ENCODE measurements around the gene PDE10A. TPM values are rescaled to one million over a fixed set of nuclear protein-coding genes. Genes with fewer than 3 reads are reported as not detected.

The PDE10A gene
- total RNA-seq, 2 experiments from 2014 or later: not detected

GRCh38 chr6:165298875-165299274, 364.2 kb downstream of the PDE10A start:
- Mint-ChIP-seq H3K4me3 (no peak overlapping the region), H3K36me3 (no peaks in the 10 kb centered on the region), H3K27ac (no peak overlapping the region), H3K4me1 (no peaks in the 10 kb centered on the region), H3K9me3 (no peaks in the 10 kb centered on the region), H3K27me3 (no peaks in the 10 kb centered on the region)
- no peak for DNase-seq

GRCh38 chr6:165298402-165298801, 364.6 kb downstream of the PDE10A start:
- Mint-ChIP-seq H3K27me3 (no peaks in the 10 kb centered on the region), H3K9me3 (no peaks in the 10 kb centered on the region), H3K4me3 (no peak overlapping the region), H3K27ac (no peak overlapping the region), H3K36me3 (no peaks in the 10 kb centered on the region), H3K4me1 (no peaks in the 10 kb centered on the region)
- DNase-seq: no peak

GRCh38 chr6:165292657-165293056, 370.4 kb downstream of the PDE10A start:
- no peak overlapping the region for H3K27ac Mint-ChIP-seq
- peaks cover 2% of the 10 kb centered on the region for H3K9me3 Mint-ChIP-seq
- H3K36me3 Mint-ChIP-seq: no peaks in the 10 kb centered on the region
- no peaks in the 10 kb centered on the region for H3K27me3 Mint-ChIP-seq
- H3K4me3 Mint-ChIP-seq: no peak overlapping the region
- no peak for DNase-seq
- no peaks in the 10 kb centered on the region for H3K4me1 Mint-ChIP-seq

Measured in activated naive CD8-positive, alpha-beta T cell treated with anti-CD3 and anti-CD28 coated beads for 36 hours (primary cell).